ENCODE measurements around the gene MORC1.

MORC1 gene

GRCh38 chr3:108970561-108970960 lies 147.4 kb downstream of the MORC1 start:
- H3K27me3 Mint-ChIP-seq (ENCODE audit: low read depth): no peaks in the 10 kb centered on the region
- H3K4me3 Mint-ChIP-seq: no peak overlapping the region
- peaks cover 3% of the 10 kb centered on the region for H3K4me1 Mint-ChIP-seq
- H3K9me3 Mint-ChIP-seq: no peaks in the 10 kb centered on the region
- H3K27ac Mint-ChIP-seq: no peak overlapping the region
- no peak for TF ChIP-seq CTCF (IDR thresholded peaks at IDR 0.05; ENCODE audit: unreplicated experiment in 3 of 3)
- no peaks in the 10 kb centered on the region for H3K36me3 Mint-ChIP-seq (ENCODE audit: low read depth)

GRCh38 chr3:108966773-108967172 lies 151.2 kb downstream of the MORC1 start:
- peaks cover 13% of the 10 kb centered on the region for H3K4me1 Mint-ChIP-seq
- no peaks in the 10 kb centered on the region for H3K9me3 Mint-ChIP-seq
- H3K27me3 Mint-ChIP-seq (ENCODE audit: low read depth): no peaks in the 10 kb centered on the region
- TF ChIP-seq CTCF (IDR thresholded peaks at IDR 0.05; ENCODE audit: unreplicated experiment in 3 of 3): no peak
- no peak overlapping the region for H3K4me3 Mint-ChIP-seq
- no peaks in the 10 kb centered on the region for H3K36me3 Mint-ChIP-seq (ENCODE audit: low read depth)
- H3K27ac Mint-ChIP-seq: no peak overlapping the region

DNA sequence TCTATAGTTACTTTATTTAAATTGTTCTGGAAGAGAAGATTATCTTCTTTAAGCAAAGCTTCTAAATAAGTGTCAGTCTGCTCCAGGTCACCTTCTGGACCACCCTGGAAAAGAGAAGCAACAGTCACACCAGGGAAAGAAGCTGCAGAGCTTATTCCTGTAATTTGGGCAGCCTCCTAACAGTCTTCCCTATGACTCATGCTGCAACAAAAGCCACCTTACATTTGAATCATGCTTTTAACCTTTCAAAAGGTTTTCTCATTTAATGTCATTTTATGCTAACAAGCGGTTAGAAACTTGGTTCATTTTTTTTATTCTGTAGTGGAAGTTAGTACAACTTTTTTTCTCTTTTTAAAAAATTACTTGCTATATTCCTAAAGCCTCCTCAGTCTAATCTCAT lies 158.9 kb downstream of the MORC1 start:
- H3K36me3 Mint-ChIP-seq (ENCODE audit: low read depth): no peaks in the 10 kb centered on the region
- no peak for TF ChIP-seq CTCF (IDR thresholded peaks at IDR 0.05; ENCODE audit: unreplicated experiment in 3 of 3)
- no peaks in the 10 kb centered on the region for H3K9me3 Mint-ChIP-seq
- no peak overlapping the region for H3K27ac Mint-ChIP-seq
- no peak overlapping the region for H3K4me3 Mint-ChIP-seq
- peaks cover 2% of the 10 kb centered on the region for H3K4me1 Mint-ChIP-seq
- H3K27me3 Mint-ChIP-seq (ENCODE audit: low read depth): no peaks in the 10 kb centered on the region

DNA sequence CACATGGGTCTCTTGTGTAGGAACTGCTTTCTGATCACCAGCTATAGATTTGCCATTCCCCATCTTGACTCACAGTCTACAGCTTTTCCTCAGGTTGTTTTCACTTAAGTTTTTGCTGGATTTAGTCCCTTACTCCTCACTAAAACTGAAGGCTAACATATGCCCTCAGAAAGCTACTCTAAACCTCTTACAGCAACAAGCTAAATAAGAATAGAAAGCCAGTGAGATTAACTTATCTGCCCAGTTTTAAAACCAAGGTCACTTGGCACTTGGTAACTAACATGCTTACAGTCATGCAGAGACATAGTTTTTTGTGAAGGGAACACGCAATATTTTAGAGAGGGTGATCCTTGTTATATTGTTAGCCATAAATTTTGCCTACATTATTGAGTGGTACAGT lies 164.2 kb downstream of the MORC1 start, which contains the start of gene GUCA1C:
GUCA1C (minus strand) TSS at position 180 of the 400 bp plus-strand sequence; CDS start at position 63, 117 bp downstream.
- H3K9me3 Mint-ChIP-seq: no peaks in the 10 kb centered on the region
- no peak for TF ChIP-seq CTCF (IDR thresholded peaks at IDR 0.05; ENCODE audit: unreplicated experiment in 3 of 3)
- H3K36me3 Mint-ChIP-seq (ENCODE audit: low read depth): no peaks in the 10 kb centered on the region
- no peaks in the 10 kb centered on the region for H3K4me1 Mint-ChIP-seq
- H3K27me3 Mint-ChIP-seq (ENCODE audit: low read depth): no peaks in the 10 kb centered on the region
- peak within 1 kb of the TSS in 1 of 3 experiments; percentile 4 for H3K27ac Mint-ChIP-seq
- H3K4me3 Mint-ChIP-seq: no peak within 1 kb of the TSS

DNA sequence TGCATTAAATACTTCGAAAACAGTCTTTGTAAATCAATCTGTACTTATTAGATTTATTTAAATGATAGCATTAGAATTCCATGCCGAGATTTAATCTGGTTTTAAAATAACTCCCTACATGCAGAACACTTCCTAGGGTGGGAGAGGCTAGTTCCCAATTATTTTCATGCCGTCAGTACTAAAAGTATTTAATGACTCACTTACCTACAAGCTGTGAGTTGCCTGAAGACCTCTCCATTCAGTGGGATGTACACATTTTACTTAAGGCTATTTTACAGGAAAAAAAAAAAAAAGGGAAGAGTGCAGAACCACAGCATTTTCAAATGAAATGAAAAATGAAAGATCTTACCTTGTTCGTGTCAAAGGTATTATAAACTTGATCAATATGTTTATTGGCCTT lies 164.7 kb downstream of the MORC1 start:
- H3K36me3 Mint-ChIP-seq (ENCODE audit: low read depth): no peaks in the 10 kb centered on the region

More for the DNA sequence above, 164.7 kb downstream of the MORC1 start:
- no peak for TF ChIP-seq CTCF (IDR thresholded peaks at IDR 0.05; ENCODE audit: unreplicated experiment in 3 of 3)
- no peak overlapping the region for H3K4me3 Mint-ChIP-seq
- H3K27me3 Mint-ChIP-seq (ENCODE audit: low read depth): no peaks in the 10 kb centered on the region
- no peaks in the 10 kb centered on the region for H3K9me3 Mint-ChIP-seq
- H3K27ac Mint-ChIP-seq: no peak overlapping the region
- H3K4me1 Mint-ChIP-seq: no peaks in the 10 kb centered on the region
